HL-60 (cell line): ENCODE results near the gene SVIL.

ENCODE experiments used
- GABPA ChIP-seq: IDR thresholded peaks from 2 replicates; pipeline ENCODE4 v1.6.1; 2012; ENCODE audit warnings: low read depth
- POLR2AphosphoS5 ChIP-seq: IDR thresholded peaks from 2 replicates; pipeline ENCODE4 v1.6.1; 2012; ENCODE audit warnings: low read depth
- SPI1 ChIP-seq: IDR thresholded peaks from 2 replicates; pipeline ENCODE4 v1.6.1; 2012; ENCODE audit warnings: low read depth, mild to moderate bottlenecking, borderline replicate concordance
- TF ChIP-seq, protein P1 (sequence below): IDR thresholded peaks from one replicate; pipeline ENCODE4 v1.5.1; 2011; ENCODE audit warnings: low read length, control low read depth, inconsistent platforms; ENCODE audit not compliant: insufficient read depth
- TF ChIP-seq, protein P2 (sequence below): IDR thresholded peaks from 2 replicates; pipeline ENCODE4 v1.6.1; 2012; ENCODE audit warnings: low read depth; ENCODE audit not compliant: insufficient replicate concordance

DNA sequence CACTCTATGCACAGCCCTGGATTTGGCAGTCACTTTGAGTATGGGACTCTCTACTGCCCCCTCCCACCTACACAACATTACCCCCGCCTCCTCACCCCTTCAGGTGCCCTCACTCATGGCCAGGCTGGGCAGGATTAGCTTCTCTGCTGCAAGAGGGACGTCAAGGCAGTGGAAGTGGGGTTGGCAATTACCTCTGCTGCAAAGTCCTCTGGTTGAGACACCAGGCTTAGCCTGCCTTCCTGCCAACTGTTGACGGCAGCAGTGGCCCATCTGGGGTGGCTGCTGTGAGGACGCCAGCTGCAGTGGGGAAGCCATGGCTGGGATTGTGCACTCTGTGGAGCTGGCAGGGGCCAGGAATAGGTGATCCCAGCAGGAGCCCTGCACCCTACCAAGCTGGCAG is 26.7 kb downstream of the SVIL start:
- TF ChIP-seq, protein P1, sequence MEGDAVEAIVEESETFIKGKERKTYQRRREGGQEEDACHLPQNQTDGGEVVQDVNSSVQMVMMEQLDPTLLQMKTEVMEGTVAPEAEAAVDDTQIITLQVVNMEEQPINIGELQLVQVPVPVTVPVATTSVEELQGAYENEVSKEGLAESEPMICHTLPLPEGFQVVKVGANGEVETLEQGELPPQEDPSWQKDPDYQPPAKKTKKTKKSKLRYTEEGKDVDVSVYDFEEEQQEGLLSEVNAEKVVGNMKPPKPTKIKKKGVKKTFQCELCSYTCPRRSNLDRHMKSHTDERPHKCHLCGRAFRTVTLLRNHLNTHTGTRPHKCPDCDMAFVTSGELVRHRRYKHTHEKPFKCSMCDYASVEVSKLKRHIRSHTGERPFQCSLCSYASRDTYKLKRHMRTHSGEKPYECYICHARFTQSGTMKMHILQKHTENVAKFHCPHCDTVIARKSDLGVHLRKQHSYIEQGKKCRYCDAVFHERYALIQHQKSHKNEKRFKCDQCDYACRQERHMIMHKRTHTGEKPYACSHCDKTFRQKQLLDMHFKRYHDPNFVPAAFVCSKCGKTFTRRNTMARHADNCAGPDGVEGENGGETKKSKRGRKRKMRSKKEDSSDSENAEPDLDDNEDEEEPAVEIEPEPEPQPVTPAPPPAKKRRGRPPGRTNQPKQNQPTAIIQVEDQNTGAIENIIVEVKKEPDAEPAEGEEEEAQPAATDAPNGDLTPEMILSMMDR: no peak
- TF ChIP-seq GABPA (no peak), POLR2AphosphoS5 (no peak), SPI1 (no peak)
- TF ChIP-seq, protein P2, sequence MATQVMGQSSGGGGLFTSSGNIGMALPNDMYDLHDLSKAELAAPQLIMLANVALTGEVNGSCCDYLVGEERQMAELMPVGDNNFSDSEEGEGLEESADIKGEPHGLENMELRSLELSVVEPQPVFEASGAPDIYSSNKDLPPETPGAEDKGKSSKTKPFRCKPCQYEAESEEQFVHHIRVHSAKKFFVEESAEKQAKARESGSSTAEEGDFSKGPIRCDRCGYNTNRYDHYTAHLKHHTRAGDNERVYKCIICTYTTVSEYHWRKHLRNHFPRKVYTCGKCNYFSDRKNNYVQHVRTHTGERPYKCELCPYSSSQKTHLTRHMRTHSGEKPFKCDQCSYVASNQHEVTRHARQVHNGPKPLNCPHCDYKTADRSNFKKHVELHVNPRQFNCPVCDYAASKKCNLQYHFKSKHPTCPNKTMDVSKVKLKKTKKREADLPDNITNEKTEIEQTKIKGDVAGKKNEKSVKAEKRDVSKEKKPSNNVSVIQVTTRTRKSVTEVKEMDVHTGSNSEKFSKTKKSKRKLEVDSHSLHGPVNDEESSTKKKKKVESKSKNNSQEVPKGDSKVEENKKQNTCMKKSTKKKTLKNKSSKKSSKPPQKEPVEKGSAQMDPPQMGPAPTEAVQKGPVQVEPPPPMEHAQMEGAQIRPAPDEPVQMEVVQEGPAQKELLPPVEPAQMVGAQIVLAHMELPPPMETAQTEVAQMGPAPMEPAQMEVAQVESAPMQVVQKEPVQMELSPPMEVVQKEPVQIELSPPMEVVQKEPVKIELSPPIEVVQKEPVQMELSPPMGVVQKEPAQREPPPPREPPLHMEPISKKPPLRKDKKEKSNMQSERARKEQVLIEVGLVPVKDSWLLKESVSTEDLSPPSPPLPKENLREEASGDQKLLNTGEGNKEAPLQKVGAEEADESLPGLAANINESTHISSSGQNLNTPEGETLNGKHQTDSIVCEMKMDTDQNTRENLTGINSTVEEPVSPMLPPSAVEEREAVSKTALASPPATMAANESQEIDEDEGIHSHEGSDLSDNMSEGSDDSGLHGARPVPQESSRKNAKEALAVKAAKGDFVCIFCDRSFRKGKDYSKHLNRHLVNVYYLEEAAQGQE: no peak
